ENCODE data around the gene ZNHIT2. TPM values are rescaled to one million over a fixed set of nuclear protein-coding genes. Genes with fewer than 3 reads are reported as not detected.

The ZNHIT2 gene
- total RNA-seq, 1 experiment from 2014 or later: 13.2 TPM

- no peaks in the 10 kb centered on the region for H3K9me3 Mint-ChIP-seq (ENCODE audit: low read depth, unreplicated experiment)
- H3K4me3 Mint-ChIP-seq (ENCODE audit: low read depth, unreplicated experiment): peak overlapping the region; percentile 99
- no peak overlapping the region for H3K27ac Mint-ChIP-seq (ENCODE audit: unreplicated experiment)
- CTCF ChIA-PET: no interaction called here
- peaks cover 86% of the 10 kb centered on the region for H3K36me3 Mint-ChIP-seq (ENCODE audit: insufficient read depth, unreplicated experiment)
- H3K27me3 Mint-ChIP-seq (ENCODE audit: unreplicated experiment): no peaks in the 10 kb centered on the region
- intact Hi-C loops (cut with micrococcal nuclease; ENCODE audit: unreplicated experiment): no loop called here
- H3K4me1 Mint-ChIP-seq (ENCODE audit: low read depth, unreplicated experiment): peaks cover 28% of the 10 kb centered on the region
- DNase-seq: no peak
- TF ChIP-seq, protein P1, sequence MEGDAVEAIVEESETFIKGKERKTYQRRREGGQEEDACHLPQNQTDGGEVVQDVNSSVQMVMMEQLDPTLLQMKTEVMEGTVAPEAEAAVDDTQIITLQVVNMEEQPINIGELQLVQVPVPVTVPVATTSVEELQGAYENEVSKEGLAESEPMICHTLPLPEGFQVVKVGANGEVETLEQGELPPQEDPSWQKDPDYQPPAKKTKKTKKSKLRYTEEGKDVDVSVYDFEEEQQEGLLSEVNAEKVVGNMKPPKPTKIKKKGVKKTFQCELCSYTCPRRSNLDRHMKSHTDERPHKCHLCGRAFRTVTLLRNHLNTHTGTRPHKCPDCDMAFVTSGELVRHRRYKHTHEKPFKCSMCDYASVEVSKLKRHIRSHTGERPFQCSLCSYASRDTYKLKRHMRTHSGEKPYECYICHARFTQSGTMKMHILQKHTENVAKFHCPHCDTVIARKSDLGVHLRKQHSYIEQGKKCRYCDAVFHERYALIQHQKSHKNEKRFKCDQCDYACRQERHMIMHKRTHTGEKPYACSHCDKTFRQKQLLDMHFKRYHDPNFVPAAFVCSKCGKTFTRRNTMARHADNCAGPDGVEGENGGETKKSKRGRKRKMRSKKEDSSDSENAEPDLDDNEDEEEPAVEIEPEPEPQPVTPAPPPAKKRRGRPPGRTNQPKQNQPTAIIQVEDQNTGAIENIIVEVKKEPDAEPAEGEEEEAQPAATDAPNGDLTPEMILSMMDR (IDR thresholded peaks at IDR 0.05; ENCODE audit: unreplicated experiment): no peak
- BruUV-seq (replicated peaks): no TSS peak
These were observed 14.4 kb upstream of the ZNHIT2 start for GRCh38 chr11:65131895-65132237.

DNA sequence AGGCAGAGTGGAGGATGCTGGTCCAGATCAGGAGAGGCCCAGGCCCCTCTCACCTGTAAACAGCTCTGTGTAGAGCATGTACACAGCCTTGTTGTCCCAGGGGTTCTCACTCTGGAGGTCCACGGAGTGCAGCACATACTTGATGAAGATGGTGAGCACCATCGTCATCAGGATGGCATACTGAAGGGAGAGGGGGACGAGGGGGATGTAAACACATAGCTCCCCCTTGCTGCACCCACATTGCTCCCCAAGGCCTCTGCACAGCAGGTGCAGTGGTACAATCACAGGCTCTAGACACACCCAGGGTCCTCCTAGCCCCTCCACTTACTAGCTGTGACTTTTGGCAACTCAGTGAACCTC lies 13.9 kb upstream of the ZNHIT2 start:
- Mint-ChIP-seq H3K27ac (ENCODE audit: unreplicated experiment) (peak overlapping the region; percentile 24), H3K9me3 (ENCODE audit: low read depth, unreplicated experiment) (no peaks in the 10 kb centered on the region), H3K36me3 (ENCODE audit: insufficient read depth, unreplicated experiment) (peaks cover 90% of the 10 kb centered on the region), H3K27me3 (ENCODE audit: unreplicated experiment) (no peaks in the 10 kb centered on the region), H3K4me1 (ENCODE audit: low read depth, unreplicated experiment) (peaks cover 23% of the 10 kb centered on the region), H3K4me3 (ENCODE audit: low read depth, unreplicated experiment) (no peak overlapping the region)
- CTCF ChIA-PET: no interaction called here
- BruUV-seq (replicated peaks): no TSS peak
- TF ChIP-seq, protein P1 (IDR thresholded peaks at IDR 0.05; ENCODE audit: unreplicated experiment): no peak
- intact Hi-C loops (cut with micrococcal nuclease; ENCODE audit: unreplicated experiment): no loop called here
- DNase-seq: no peak

- H3K4me3 Mint-ChIP-seq (ENCODE audit: low read depth, unreplicated experiment): no peak overlapping the region
- H3K27ac Mint-ChIP-seq (ENCODE audit: unreplicated experiment): peak overlapping the region; percentile 24
- intact Hi-C loops (cut with micrococcal nuclease; ENCODE audit: unreplicated experiment): no loop called here
- CTCF ChIA-PET: no interaction called here
- peaks cover 17% of the 10 kb centered on the region for H3K4me1 Mint-ChIP-seq (ENCODE audit: low read depth, unreplicated experiment)
- peaks cover 92% of the 10 kb centered on the region for H3K36me3 Mint-ChIP-seq (ENCODE audit: insufficient read depth, unreplicated experiment)
- H3K27me3 Mint-ChIP-seq (ENCODE audit: unreplicated experiment): no peaks in the 10 kb centered on the region
- no peak for DNase-seq
- no peaks in the 10 kb centered on the region for H3K9me3 Mint-ChIP-seq (ENCODE audit: low read depth, unreplicated experiment)
- TF ChIP-seq, protein P1 (IDR thresholded peaks at IDR 0.05; ENCODE audit: unreplicated experiment): no peak
- no TSS peak for BruUV-seq (replicated peaks)
These were observed 13.3 kb upstream of the ZNHIT2 start for GRCh38 chr11:65130631-65131416.

- TF ChIP-seq, protein P1 (IDR thresholded peaks at IDR 0.05; ENCODE audit: unreplicated experiment): no peak
- Mint-ChIP-seq H3K27me3 (ENCODE audit: unreplicated experiment) (no peaks in the 10 kb centered on the region), H3K36me3 (ENCODE audit: insufficient read depth, unreplicated experiment) (peaks cover 92% of the 10 kb centered on the region)
These were observed 12.3 kb upstream of the ZNHIT2 start for GRCh38 chr11:65129649-65130441.

More at GRCh38 chr11:65129649-65130441, 12.3 kb upstream of the ZNHIT2 start:
- Mint-ChIP-seq H3K4me1 (ENCODE audit: low read depth, unreplicated experiment) (peaks cover 13% of the 10 kb centered on the region), H3K4me3 (ENCODE audit: low read depth, unreplicated experiment) (no peak overlapping the region), H3K27ac (ENCODE audit: unreplicated experiment) (no peak overlapping the region), H3K9me3 (ENCODE audit: low read depth, unreplicated experiment) (no peaks in the 10 kb centered on the region)
- CTCF ChIA-PET: interaction anchor here (0.7 kb wide), 1 partner anchor 924 kb away, joined by 3 read pairs; the partner anchor contains the start of gene FERMT3
- DNase-seq: no peak
- no TSS peak for BruUV-seq (replicated peaks)
- intact Hi-C loops (cut with micrococcal nuclease; ENCODE audit: unreplicated experiment): no loop called here

All from Calu3 (cell line).